PC-3 (cell line): ENCODE data around the gene JADE3. TPM values are rescaled to one million over a fixed set of nuclear protein-coding genes. Genes with fewer than 3 reads are reported as not detected.

Experiments used
- ATAC-seq: fragments of 200-7000 bp; cut with Tn5 transposase; 2 replicates; pipeline ENCODE4 v1.9.1; 2020; ENCODE audit warnings: mild to moderate bottlenecking, moderate library complexity
- BruUV-seq: library from RNA; stranded (reverse); fragments of 400-500 nt; replicated peaks from 2 replicates; lab custom pipeline; 2021; lab: Mats Ljungman, UMichigan
- CTCF ChIA-PET: fragments of 300-600 bp; sonication (Branson Sonifier 250); formaldehyde crosslinking; loops from one replicate; lab custom pipeline; 2022; ENCODE audit warnings: antibody characterized with exemption; lab: Charles Lee
- POLR2A ChIA-PET: fragments of 300-600 bp; sonication (Branson Sonifier 250); formaldehyde crosslinking; loops from one replicate; lab custom pipeline; 2022; ENCODE audit warnings: antibody characterized with exemption; ENCODE audit not compliant: unreplicated experiment; lab: Charles Lee
- DNase-seq: peaks from one replicate; pipeline ENCODE4 v3.0.0-alpha.2; 2015
- H2AFZ ChIP-seq: fragments of 300-600 bp; sonication (generic); 2 replicates; pipeline ENCODE4 v1.6.0; 2016; ENCODE audit warnings: antibody characterized with exemption, low read length
- H3F3A ChIP-seq: fragments of 300-600 bp; sonication (generic); one replicate; pipeline ENCODE4 v1.6.0; 2017; ENCODE audit warnings: antibody characterized with exemption, low read length, control low read depth, mild to moderate bottlenecking; ENCODE audit not compliant: unreplicated experiment
- H3K27ac ChIP-seq: fragments of 300-600 bp; sonication (generic); 2 replicates; pipeline ENCODE4 v1.5.1; 2016; ENCODE audit warnings: mild to moderate bottlenecking, low read length
- H3K27me3 ChIP-seq: fragments of 300-600 bp; sonication (generic); 2 replicates; pipeline ENCODE4 v1.6.1; 2016; ENCODE audit warnings: low read length, mixed read lengths
- H3K36me3 ChIP-seq: fragments of 300-600 bp; sonication (generic); 2 replicates; pipeline ENCODE4 v1.6.1; 2016; ENCODE audit warnings: low read depth, mixed run types, low read length, mixed read lengths
- H3K4me1 ChIP-seq: fragments of 300-600 bp; sonication (generic); 2 replicates; pipeline ENCODE4 v1.5.1; 2016; ENCODE audit warnings: low read length; ENCODE audit not compliant: insufficient read depth
- H3K4me2 ChIP-seq: fragments of 300-600 bp; sonication (generic); 2 replicates; pipeline ENCODE4 v1.6.0; 2016; ENCODE audit warnings: low read length
- H3K4me3 ChIP-seq: fragments of 300-600 bp; sonication (generic); 2 replicates; pipeline ENCODE4 v1.5.1; 2016; ENCODE audit warnings: mild to moderate bottlenecking, low read length, mixed read lengths
- H3K79me2 ChIP-seq: fragments of 300-600 bp; sonication (generic); 2 replicates; pipeline ENCODE4 v1.6.1; 2017; ENCODE audit warnings: low read length, mixed read lengths
- H3K9ac ChIP-seq: fragments of 300-600 bp; sonication (generic); 2 replicates; pipeline ENCODE4 v1.6.0; 2016; ENCODE audit warnings: mild to moderate bottlenecking, low read length
- H3K9me2 ChIP-seq: fragments of 300-600 bp; sonication (generic); replicated peaks from 2 replicates; pipeline ENCODE4 v1.6.1; 2016; ENCODE audit warnings: mixed run types, low read length, mixed read lengths
- H3K9me3 ChIP-seq: fragments of 300-600 bp; sonication (generic); 2 replicates; pipeline ENCODE4 v1.6.1; 2016; ENCODE audit warnings: low read length, mixed read lengths
- H4K20me1 ChIP-seq: fragments of 300-600 bp; sonication (generic); 2 replicates; pipeline ENCODE4 v1.6.1; 2016; ENCODE audit warnings: low read length, mixed read lengths
- CTCF ChIP-seq: fragments of 300-600 bp; sonication (generic); conservative IDR thresholded peaks from 2 replicates; pipeline ENCODE4 v1.5.1; 2017; ENCODE audit warnings: antibody characterized with exemption, low read depth, mild to moderate bottlenecking, low read length
- EZH2 ChIP-seq: fragments of 300-600 bp; sonication (generic); IDR thresholded peaks from one replicate; pipeline ENCODE4 v1.6.1; 2017; ENCODE audit warnings: antibody characterized with exemption, mild to moderate bottlenecking, low read length; ENCODE audit not compliant: unreplicated experiment
- EZH2phosphoT487 ChIP-seq: fragments of 300-600 bp; sonication (generic); IDR thresholded peaks from 2 replicates; pipeline ENCODE4 v1.6.1; 2018; ENCODE audit warnings: mild to moderate bottlenecking, antibody characterized with exemption, low read length, borderline replicate concordance
- intact Hi-C: fragments of 100-400 bp; cut with micrococcal nuclease; formaldehyde crosslinking; loops from 2 replicates; pipeline ENCODE4 v1.9.0; 2023
- total RNA-seq: library from RNA; depleted of rRNA; stranded (reverse); fragments of >200 nt; gene quantifications from 2 replicates; pipeline ENCODE4 v1.2.3, GENCODE V29; 2014

Gene JADE3
- total RNA-seq, 1 experiment from 2014 or later: 7.1 TPM

GRCh38 chrX:46959101-46959500 is 46.9 kb downstream of the JADE3 start:
- ChIA-PET CTCF (no interaction called here), POLR2A (no interaction called here)
- Histone ChIP-seq H3K4me3 (no peak overlapping the region), H3K9me3 (no peaks in the 10 kb centered on the region), H4K20me1 (no peaks in the 10 kb centered on the region), H3K4me2 (no peak overlapping the region), H3K27me3 (no peaks in the 10 kb centered on the region), H3K27ac (no peak overlapping the region), H3K9ac (no peak overlapping the region), H3F3A (no peaks in the 10 kb centered on the region), H3K79me2 (peaks cover 44% of the 10 kb centered on the region), H3K4me1 (peaks cover 5% of the 10 kb centered on the region; the same call in 1 of the 2 replicates), H2AFZ (no peak overlapping the region), H3K9me2 (no peaks in the 10 kb centered on the region), H3K36me3 (no peaks in the 10 kb centered on the region)
- intact Hi-C loops: no loop called here
- ATAC-seq (no peak), DNase-seq (no peak)
- no peak for TF ChIP-seq EZH2
- BruUV-seq: no TSS peak

GRCh38 chrX:46959985-46960700 is 47.9 kb downstream of the JADE3 start:
- H3K9me2 ChIP-seq: no peaks in the 10 kb centered on the region
- no peaks in the 10 kb centered on the region for H3K9me3 ChIP-seq
- no peaks in the 10 kb centered on the region for H3F3A ChIP-seq
- TF ChIP-seq EZH2 (no peak), EZH2phosphoT487 (no peak), CTCF (no peak)
- no TSS peak for BruUV-seq
- CTCF ChIA-PET: no interaction called here
- H3K79me2 ChIP-seq: peaks cover 44% of the 10 kb centered on the region
- no peak overlapping the region for H3K4me3 ChIP-seq
- no peaks in the 10 kb centered on the region for H3K27me3 ChIP-seq
- H4K20me1 ChIP-seq: no peaks in the 10 kb centered on the region
- H2AFZ ChIP-seq: no peak overlapping the region
- DNase-seq (no peak), ATAC-seq (no peak)
- no peak overlapping the region for H3K9ac ChIP-seq
- H3K27ac ChIP-seq: no peak overlapping the region
- H3K4me1 ChIP-seq: peaks cover 5% of the 10 kb centered on the region; the same call in 1 of the 2 replicates
- intact Hi-C loops: no loop called here
- POLR2A ChIA-PET: no interaction called here
- no peaks in the 10 kb centered on the region for H3K36me3 ChIP-seq
- H3K4me2 ChIP-seq: no peak overlapping the region

GRCh38 chrX:46961097-46961496 is 48.9 kb downstream of the JADE3 start:
- no peaks in the 10 kb centered on the region for H3K9me2 ChIP-seq
- TF ChIP-seq EZH2 (no peak), EZH2phosphoT487 (no peak), CTCF (no peak)
- H3K4me3 ChIP-seq: no peak overlapping the region
- H2AFZ ChIP-seq: no peak overlapping the region
- POLR2A ChIA-PET: no interaction called here
- no peaks in the 10 kb centered on the region for H4K20me1 ChIP-seq
- H3K4me2 ChIP-seq: no peak overlapping the region
- BruUV-seq: no TSS peak
- ATAC-seq (no peak), DNase-seq (no peak)
- H3K9ac ChIP-seq: no peak overlapping the region
- CTCF ChIA-PET: no interaction called here
- no peaks in the 10 kb centered on the region for H3K9me3 ChIP-seq
- no peak overlapping the region for H3K27ac ChIP-seq
- peaks cover 39% of the 10 kb centered on the region for H3K79me2 ChIP-seq
- no peaks in the 10 kb centered on the region for H3F3A ChIP-seq
- no peaks in the 10 kb centered on the region for H3K27me3 ChIP-seq
- H3K36me3 ChIP-seq: no peaks in the 10 kb centered on the region
- intact Hi-C loops: no loop called here
- H3K4me1 ChIP-seq: peaks cover 5% of the 10 kb centered on the region; the same call in 1 of the 2 replicates
